GM19455 (cell line): ENCODE results near the gene TIGD2.

ENCODE experiments used
- ATAC-seq: cut with Tn5 transposase; IDR thresholded peaks from one replicate; pipeline ENCODE4 v1.9.1; 2021; ENCODE audit not compliant: unreplicated experiment

TIGD2 gene

GRCh38 chr4:89161841-89162240, 50.5 kb downstream of the TIGD2 start:
- no peak for ATAC-seq

GRCh38 chr4:89162496-89162895, 51.2 kb downstream of the TIGD2 start:
- ATAC-seq, result no peak

- ATAC-seq, result no peak
Observed at GRCh38 chr4:89162987-89163386, 51.7 kb downstream of the TIGD2 start.

- no peak for ATAC-seq
Observed at GRCh38 chr4:89164400-89164799, 53.1 kb downstream of the TIGD2 start.
